Right cardiac atrium (tissue), 5 donors: ENCODE measurements around the gene RNGTT. TPM values are rescaled to one million over a fixed set of nuclear protein-coding genes. Genes with fewer than 3 reads are reported as not detected.
A peak's percentile ranks its signal among the peaks of the same experiment; 100 is the strongest.

Source experiments
- ATAC-seq, 2 donors: fragments of 200-7000 bp; cut with Tn5 transposase; one replicate each; pipeline versions ENCODE4 v1.8.0 to v1.9.1; 2020; ENCODE audit warnings: moderate library complexity in 2 of 2, mild to moderate bottlenecking in 1 of 2
- DNase-seq, 3 donors: peaks; one replicate each; pipeline ENCODE4 v3.0.0-alpha.2; 2020
- H3K27ac ChIP-seq: one replicate; pipeline ENCODE4 v1.5.1; 2013; ENCODE audit warnings: mild to moderate bottlenecking, low read length, control low read depth, moderate library complexity
- H3K27me3 ChIP-seq: one replicate; pipeline ENCODE4 v1.6.1; 2013; ENCODE audit not compliant: control insufficient read depth, insufficient read depth
- H3K4me1 ChIP-seq: one replicate; pipeline ENCODE4 v1.6.1; 2013; ENCODE audit warnings: low read length; ENCODE audit not compliant: control insufficient read depth, insufficient read depth
- H3K4me3 ChIP-seq: one replicate; pipeline ENCODE4 v1.5.1; 2013; ENCODE audit warnings: low read length, control low read depth
- H3K9me3 ChIP-seq: one replicate; pipeline ENCODE4 v1.6.1; 2013; ENCODE audit warnings: low read length; ENCODE audit not compliant: control insufficient read depth
- WGBS: extraction: QIAGEN DNeasy Blood & Tissue Kit; methylation state at CpG from one replicate; pipeline ENCODE4 v1.1.7; 2013; 5-methylcytosine and 5-hydroxymethylcytosine counted together
- intact Hi-C, 4 donors: fragments of 100-400 bp; cut with DNase I; formaldehyde crosslinking; loops; one replicate each; pipeline versions ENCODE4 v1.11.0 to v1.14.0; 2022 to 2023
- long read RNA-seq, 4 donors: library from polyadenylated mRNA; unstranded; transcript quantifications; one replicate each; pipeline ENCODE4 v2.0.0, GENCODE V29; 2020 to 2021
- polyA plus RNA-seq: library from polyadenylated mRNA; stranded (reverse); fragments of 200-250 nt; gene quantifications from one replicate; pipeline ENCODE4 v1.2.3, GENCODE V29; 2013
- total RNA-seq, 4 donors: library from RNA; stranded (reverse); fragmentation: NEBNext Ultra II Directional; extraction: Animal tissue kit (Norgen Biotek cat#: 25700); gene quantifications; one replicate each; pipeline ENCODE4 v1.2.1, GENCODE V29; 2021
- donor health status: healthy with polysubstance abuse.
- donor health status: DM: no; HTN: yes; CAD: no.
- donor health status: DM: no; HTN: no; CAD: no.
- donor health status: DM: no; HTN: yes; CAD: no; lungs with severe emphysema.
- donor health status: DM: yes; HTN: yes; CAD: no.

RNGTT gene
- total RNA-seq (1 to 10 TPM; 8.1 to 9.5 (median 8.7) TPM), polyA plus RNA-seq (3.9 TPM)
- long read RNA-seq, donor 1, full-length matches to known transcripts: 5 of 10 reads
- long read RNA-seq, donor 1, partial matches to known transcripts: 2 of 10 reads
- long read RNA-seq, donor 1, other reads (novel, unspliced or antisense): 3 of 10 reads
- long read RNA-seq, donor 2, full-length matches to known transcripts: 4 of 9 reads
- long read RNA-seq, donor 2, partial matches to known transcripts: 4 of 9 reads
- long read RNA-seq, donor 2, other reads (novel, unspliced or antisense): 1 of 9 reads
- long read RNA-seq, donor 3, full-length matches to known transcripts: 24 of 50 reads
- long read RNA-seq, donor 3, partial matches to known transcripts: 21 of 50 reads
- long read RNA-seq, donor 3, other reads (novel, unspliced or antisense): 5 of 50 reads
- long read RNA-seq, donor 4, full-length matches to known transcripts: 1 of 5 reads
- long read RNA-seq, donor 4, partial matches to known transcripts: 3 of 5 reads
- long read RNA-seq, donor 4, other reads (novel, unspliced or antisense): 1 of 5 reads

DNA sequence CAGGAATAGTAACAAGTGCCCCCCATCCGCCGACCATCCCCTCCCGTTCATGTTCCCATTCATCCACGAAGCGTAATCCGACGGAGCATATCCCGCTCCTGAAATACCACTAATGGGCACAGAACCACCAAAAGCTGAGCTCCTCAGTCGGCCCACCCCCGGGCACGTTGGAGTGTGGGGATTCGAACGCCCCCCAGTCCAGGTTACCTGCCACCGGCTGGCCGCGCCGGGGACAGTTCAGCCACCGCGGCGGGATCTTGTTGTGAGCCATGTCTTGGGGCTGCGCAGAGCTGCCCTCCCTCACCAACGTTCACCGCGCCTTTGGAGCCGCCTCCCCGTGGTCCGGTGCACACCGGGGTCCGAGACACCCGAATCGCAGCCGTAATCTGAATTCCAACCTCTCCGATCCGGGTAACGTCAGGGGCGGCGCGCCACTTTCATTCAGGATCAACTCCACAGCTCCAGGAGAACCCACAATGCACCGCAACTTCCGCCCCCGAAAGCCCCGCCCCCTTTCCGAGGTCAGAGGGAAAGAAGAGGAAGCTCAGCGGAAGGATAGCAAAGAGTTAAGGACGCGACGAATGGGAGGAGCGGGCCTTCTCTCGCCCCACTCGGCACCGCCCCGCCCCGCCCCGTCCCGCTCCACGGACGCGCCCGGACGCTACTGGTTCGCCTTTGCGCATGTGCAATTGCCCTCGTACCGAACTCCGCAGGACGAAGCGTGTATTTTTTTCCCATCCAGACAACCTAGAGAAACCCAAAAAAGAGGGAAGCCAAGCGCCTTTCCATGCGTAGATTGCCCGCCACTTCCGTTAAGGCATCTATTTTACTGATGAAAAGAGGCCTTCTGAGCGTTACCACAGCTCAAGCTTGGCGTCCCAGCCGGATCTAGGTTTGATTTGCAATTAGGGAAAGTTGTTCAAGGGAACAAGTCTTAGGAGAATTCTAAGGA lies at the start of gene RNGTT:
Gene RNGTT (minus strand): TSS at position 480 of the 952 bp plus-strand sequence. CDS start 209 bp downstream, at position 271.
- Histone ChIP-seq H3K27ac (peak within 1 kb of the TSS; percentile 92), H3K9me3 (no peaks in the 10 kb centered on the region), H3K27me3 (no peaks in the 10 kb centered on the region), H3K4me1 (peaks cover 2% of the 10 kb centered on the region), H3K4me3 (peak within 1 kb of the TSS; percentile 75)
- ATAC-seq (peak; percentile 100), DNase-seq (peak; percentile 99 to 100 (median 100))
- intact Hi-C loops: loop anchor here in 1 of 4 donors (10.0 kb wide), 1 partner anchor 121 kb away; the partner anchor contains the start of gene PNRC1
- under 1% methylated on average over 74 of the region's 74 CpGs for WGBS

DNA sequence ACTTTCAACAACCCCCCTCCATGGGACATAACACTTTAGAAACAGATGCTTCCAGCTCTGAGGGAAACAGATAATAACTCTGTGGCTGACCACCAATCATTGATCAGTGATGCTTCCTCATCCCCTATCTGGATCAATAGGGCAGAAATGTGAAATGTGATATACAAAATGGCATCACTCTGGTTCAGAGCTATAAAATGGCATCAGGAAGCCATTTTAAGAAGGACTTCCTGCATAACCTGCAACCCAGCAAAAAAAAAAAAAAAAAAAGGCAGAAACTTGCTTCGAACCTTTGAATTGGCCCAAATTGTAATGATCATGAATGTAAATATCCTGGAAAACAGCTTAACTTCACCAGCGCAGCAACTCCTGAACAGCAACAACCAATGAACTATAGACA lies 48.0 kb upstream of the RNGTT start:
- intact Hi-C loops: no loop called here
- Histone ChIP-seq H3K27ac (no peak overlapping the region), H3K4me1 (no peaks in the 10 kb centered on the region), H3K9me3 (no peaks in the 10 kb centered on the region), H3K4me3 (no peak overlapping the region), H3K27me3 (no peaks in the 10 kb centered on the region)
- ATAC-seq (no peak), DNase-seq (no peak)
- 90% methylated on average over 2 of the region's 2 CpGs for WGBS

DNA sequence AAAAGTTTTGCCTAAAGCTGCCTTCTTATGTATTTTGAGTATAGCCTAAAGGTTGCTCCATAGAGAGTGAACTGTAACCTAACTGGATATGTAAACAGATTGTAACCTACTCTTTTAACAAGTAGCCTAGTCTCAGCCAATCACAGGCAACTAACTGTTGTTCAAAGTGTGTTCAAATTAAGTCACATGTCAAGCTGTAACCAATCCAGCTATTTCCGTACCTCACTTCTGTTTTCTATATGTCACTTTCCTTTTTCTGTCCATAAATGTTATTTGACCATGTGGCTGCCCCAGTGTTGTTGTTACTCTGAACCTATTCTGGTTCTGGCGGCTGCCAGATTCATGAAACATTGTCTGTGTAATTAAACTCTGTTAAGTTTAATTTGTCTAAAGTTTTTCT lies 47.4 kb upstream of the RNGTT start:
- Histone ChIP-seq H3K27ac (no peak overlapping the region), H3K4me1 (no peaks in the 10 kb centered on the region), H3K4me3 (no peak overlapping the region), H3K27me3 (no peaks in the 10 kb centered on the region), H3K9me3 (no peaks in the 10 kb centered on the region)
- ATAC-seq: no peak
- no peak for DNase-seq
- WGBS: 66% methylated on average over 2 of the region's 2 CpGs
- intact Hi-C loops: no loop called here

DNA sequence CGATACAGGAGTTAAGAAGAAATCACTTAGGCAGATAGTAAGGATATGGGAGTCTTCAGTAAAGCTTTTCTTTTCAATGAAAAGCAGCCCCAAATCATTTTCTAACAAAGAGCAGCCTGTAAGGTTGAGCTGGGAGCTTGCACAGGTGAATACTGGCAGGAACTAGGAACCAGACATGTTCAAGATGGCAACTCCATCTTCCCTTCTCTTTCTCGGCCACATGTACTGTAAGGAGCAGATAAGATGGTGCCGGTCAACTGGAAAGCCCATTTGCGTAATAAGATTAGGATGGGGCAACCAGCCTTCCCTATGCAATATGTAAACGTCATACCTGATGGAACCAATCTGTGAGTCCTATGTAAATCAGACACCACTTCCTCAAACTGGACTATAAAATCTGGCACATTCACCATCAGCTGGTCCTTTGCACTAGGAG lies 46.2 kb upstream of the RNGTT start:
- Histone ChIP-seq H3K27me3 (no peaks in the 10 kb centered on the region), H3K4me3 (no peak overlapping the region), H3K9me3 (no peaks in the 10 kb centered on the region), H3K4me1 (no peaks in the 10 kb centered on the region), H3K27ac (no peak overlapping the region)
- WGBS: 76% methylated on average over 5 of the region's 5 CpGs
- intact Hi-C loops: no loop called here
- ATAC-seq: no peak
- no peak for DNase-seq

DNA sequence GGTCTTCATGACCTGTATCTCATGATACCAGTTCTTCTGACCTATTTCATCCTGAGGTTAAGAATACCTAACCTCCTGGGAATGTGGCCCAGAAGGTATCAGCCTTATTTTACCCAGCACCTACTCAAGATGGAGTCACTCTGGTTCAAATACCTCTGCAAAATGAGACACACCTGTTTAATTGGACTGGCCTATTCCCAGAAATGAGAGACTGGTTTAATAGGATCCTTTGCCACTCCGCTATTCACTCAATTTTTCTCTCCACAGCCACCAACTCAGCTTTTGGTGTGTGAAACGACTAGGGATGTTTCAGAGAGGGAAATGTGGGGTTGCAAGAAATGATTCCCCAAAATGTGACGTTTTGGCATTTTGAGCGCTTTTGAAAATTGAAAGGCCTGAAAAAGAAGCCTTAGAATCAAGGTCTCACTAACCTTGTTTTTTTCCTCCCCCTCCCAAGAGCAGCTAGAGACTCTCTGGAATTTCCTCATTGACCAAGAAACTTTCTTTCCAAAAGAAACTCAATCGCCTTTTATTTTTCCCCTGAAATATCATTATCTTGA lies 45.5 kb upstream of the RNGTT start:
- ATAC-seq: no peak
- DNase-seq: no peak
- WGBS: 89% methylated on average over 5 of the region's 5 CpGs
- no peaks in the 10 kb centered on the region for H3K27me3 ChIP-seq
- no peak overlapping the region for H3K4me3 ChIP-seq
- H3K9me3 ChIP-seq: no peaks in the 10 kb centered on the region
- H3K27ac ChIP-seq: no peak overlapping the region
- H3K4me1 ChIP-seq: no peaks in the 10 kb centered on the region
- intact Hi-C loops: no loop called here

DNA sequence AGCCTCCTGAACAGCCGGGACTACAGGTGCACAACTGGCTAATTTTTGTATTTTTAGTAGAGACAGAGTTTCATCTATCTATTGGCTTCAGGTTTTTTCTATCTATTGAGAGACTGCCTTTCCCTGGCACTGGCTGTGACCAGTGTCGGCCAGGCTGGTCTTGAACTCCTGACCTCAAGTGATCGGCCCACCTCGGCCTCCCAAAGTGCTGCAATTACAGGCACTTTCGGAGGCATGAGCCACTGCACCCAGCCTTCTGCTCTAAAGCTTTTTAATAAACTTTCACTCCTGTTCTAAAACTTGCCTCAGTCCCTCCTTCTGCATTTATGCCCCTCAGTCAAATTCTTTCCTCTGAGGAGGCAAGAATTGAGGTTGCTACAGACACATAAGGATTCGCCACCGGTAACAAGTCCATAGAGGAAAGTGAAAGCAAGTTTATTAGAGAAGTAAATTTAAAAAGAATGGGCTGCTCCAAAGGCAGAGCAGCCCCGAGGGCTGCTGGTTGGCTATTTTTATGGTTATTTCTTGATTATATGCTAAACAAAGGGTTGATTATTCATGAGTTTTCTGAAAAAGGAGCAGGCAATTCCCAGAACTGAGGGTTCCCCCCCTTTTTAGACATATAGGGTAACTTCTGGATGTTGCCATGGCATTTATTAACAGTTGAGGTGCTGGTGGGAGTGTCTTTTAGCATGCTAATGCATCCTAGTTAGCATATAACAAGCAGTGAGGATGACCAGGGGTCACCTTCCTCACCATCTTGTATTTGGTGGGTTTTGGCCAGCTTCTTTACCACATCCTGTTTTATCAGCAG lies 44.8 kb upstream of the RNGTT start:
- peak in 1 of 3 donors; percentile 41 for DNase-seq
- H3K9me3 ChIP-seq: no peaks in the 10 kb centered on the region
- intact Hi-C loops: no loop called here
- H3K27me3 ChIP-seq: no peaks in the 10 kb centered on the region
- WGBS: 65% methylated on average over 8 of the region's 8 CpGs
- no peak overlapping the region for H3K4me3 ChIP-seq
- no peaks in the 10 kb centered on the region for H3K4me1 ChIP-seq
- H3K27ac ChIP-seq: no peak overlapping the region
- ATAC-seq: no peak

DNA sequence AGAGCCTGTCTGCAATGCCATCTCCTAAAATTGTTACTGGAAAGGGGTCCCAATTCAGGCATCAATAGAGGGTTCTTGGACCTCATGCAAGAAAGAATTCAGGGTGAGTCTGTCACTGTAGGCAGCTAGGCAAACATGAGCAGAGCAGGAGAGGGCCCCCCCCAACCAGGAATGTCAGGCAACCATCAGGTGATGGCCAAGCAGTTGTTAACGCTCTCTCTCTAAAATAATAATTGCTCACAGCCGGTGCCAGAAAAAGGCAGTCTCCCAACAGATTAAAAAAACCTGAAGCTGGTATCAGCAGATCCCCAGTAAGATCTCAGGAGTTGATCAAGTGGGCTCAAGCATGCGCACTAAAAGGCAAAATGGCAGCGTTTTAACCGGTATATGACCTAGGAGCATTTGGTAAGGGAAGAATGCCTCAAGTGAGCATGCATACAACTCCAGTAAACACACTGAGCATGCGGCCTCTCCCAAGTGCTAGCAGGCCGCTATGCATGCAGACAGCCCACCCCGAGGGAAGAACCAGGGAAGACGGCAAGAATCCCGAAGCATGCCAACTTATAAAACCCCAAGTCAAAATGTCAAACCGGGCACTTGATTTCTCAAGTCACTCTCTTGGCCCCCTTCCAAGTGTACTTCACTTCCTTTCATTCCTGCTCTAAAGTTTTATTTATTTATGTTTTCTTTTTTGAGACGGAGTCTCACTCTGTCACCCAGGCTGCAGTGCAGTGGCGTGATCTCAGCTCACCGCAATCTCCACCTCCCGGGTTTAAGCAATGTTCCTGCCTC lies 44.0 kb upstream of the RNGTT start:
- intact Hi-C loops: no loop called here
- H3K4me1 ChIP-seq: no peaks in the 10 kb centered on the region
- no peak for ATAC-seq
- no peak overlapping the region for H3K27ac ChIP-seq
- H3K27me3 ChIP-seq: no peaks in the 10 kb centered on the region
- no peak overlapping the region for H3K4me3 ChIP-seq
- no peak for DNase-seq
- no peaks in the 10 kb centered on the region for H3K9me3 ChIP-seq
- WGBS: 52% methylated on average over 15 of the region's 15 CpGs

DNA sequence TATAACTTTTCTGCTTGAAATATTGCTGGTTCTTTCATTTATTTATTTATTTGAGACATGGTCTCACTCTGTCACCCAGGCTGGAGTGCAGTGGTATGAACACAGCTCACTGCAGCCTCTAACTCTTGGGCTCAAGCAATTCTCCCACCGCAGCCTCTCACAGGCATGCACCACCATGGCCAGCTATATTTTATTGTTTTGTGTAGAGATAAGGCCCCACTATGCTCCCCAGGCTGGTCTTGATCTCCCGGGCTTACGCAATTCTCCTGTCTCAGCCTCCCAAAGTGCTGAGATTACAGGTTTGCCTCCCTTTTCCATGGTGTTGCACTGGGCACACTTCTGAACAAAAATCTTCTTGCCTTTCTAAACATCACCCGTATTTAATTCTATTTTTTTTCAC lies 39.1 kb upstream of the RNGTT start:
- 89% methylated on average over 4 of the region's 4 CpGs for WGBS
- intact Hi-C loops: no loop called here

DNA sequence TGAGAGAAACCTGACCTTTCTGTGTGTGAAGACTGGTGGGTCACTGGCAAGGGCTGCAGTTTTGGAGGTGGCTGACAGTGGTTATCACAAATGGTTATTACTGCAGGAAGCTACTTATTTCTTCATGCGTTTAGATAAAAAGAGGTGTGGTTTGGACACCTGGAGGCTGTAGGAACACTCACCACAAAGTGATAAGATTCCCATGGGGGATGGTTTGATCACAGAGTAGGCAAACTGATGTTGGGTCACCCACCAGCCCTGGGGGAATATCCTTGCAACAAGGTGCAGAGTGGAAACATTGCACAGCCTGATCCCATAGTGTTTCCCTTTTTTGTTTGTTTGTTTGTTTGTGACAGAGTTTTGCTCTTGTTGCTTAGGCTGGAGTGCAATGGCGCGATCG lies 33.9 kb upstream of the RNGTT start:
- 83% methylated on average over 4 of the region's 4 CpGs for WGBS
- DNase-seq (no peak), ATAC-seq (no peak)
- Histone ChIP-seq H3K4me1 (no peaks in the 10 kb centered on the region), H3K27ac (no peak overlapping the region), H3K4me3 (no peak overlapping the region), H3K27me3 (no peaks in the 10 kb centered on the region), H3K9me3 (no peaks in the 10 kb centered on the region)
- intact Hi-C loops: no loop called here

More for the DNA sequence above, 39.1 kb upstream of the RNGTT start:
- ATAC-seq: no peak
- Histone ChIP-seq H3K4me3 (no peak overlapping the region), H3K4me1 (no peaks in the 10 kb centered on the region), H3K27ac (no peak overlapping the region), H3K9me3 (no peaks in the 10 kb centered on the region), H3K27me3 (no peaks in the 10 kb centered on the region)
- DNase-seq: no peak
